ENCODE results near the gene SLC25A30. TPM values are rescaled to one million over a fixed set of nuclear protein-coding genes. Genes with fewer than 3 reads are reported as not detected.
A peak's percentile ranks its signal among the peaks of the same experiment; 100 is the strongest.

SLC25A30 gene, protein sequence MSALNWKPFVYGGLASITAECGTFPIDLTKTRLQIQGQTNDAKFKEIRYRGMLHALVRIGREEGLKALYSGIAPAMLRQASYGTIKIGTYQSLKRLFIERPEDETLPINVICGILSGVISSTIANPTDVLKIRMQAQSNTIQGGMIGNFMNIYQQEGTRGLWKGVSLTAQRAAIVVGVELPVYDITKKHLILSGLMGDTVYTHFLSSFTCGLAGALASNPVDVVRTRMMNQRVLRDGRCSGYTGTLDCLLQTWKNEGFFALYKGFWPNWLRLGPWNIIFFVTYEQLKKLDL
- 10 to 100 TPM; 22.2 to 31.9 TPM for total RNA-seq
- polyA plus RNA-seq, result 10 to 100 TPM; 12.3 to 21.4 TPM
- long read RNA-seq, donor 1, partial matches to known transcripts, result 0 of 3 reads
- long read RNA-seq, donor 1, other reads (novel, unspliced or antisense), result 3 of 3 reads
- long read RNA-seq, donor 2, partial matches to known transcripts, result 0 of 2 reads
- long read RNA-seq, donor 2, other reads (novel, unspliced or antisense), result 1 of 2 reads

DNA sequence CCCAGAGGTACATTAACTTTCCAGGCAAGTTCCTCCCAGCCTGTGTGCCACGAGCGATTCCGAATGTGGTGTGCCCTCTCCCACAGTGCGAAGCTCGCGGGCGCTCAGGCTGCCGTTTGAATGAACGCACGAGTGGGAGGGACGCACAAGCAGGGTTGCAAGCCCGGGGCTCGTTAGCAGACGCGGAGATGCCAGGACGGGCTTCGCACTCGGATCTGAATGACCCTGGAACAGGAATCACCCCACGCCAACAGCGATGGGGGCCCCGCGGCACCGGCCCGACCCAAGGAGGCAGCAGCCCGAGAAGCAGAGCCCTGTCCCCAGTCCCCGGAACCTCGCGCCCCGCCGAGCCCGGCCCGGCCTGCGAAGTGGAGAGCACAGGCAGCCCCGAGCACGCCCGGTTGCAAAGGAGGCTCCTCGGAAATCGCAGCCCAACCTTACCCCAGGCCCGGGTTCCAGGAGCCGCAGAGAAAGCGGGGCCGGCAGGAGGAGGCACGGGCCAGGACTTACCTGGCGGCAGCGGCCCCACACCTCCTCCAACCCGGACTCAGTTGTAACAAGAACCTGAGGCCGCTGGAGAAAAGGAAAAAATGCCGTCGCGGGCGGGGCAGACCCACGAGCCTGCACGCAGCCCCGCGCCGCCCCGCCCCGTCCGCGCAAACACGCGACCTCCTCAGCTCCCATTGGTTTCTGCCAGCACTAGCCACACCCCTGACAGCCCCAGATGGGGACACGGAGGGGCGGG, at the start of gene SLC25A30:
Gene SLC25A30 (minus strand): TSS at position 584 of the 745 bp plus-strand sequence. CDS start 6,948 bp downstream, outside the sequence.
- peak within 1 kb of the TSS; percentile 21 to 71 for H3K4me3 ChIP-seq (ENCODE audit: low read length in 2 of 2)
- peak within 1 kb of the TSS in 1 of 2 donors; percentile 56 for H3K27ac ChIP-seq (ENCODE audit: low read depth in 1 of 2, low read length in 2 of 2)
- H3K27me3 ChIP-seq (ENCODE audit: control insufficient read depth in 1 of 2, insufficient read depth in 2 of 2, low read length in 1 of 2), result no peaks in the 10 kb centered on the region
- H3K9me3 ChIP-seq (ENCODE audit: control insufficient read depth, low read length), result no peaks in the 10 kb centered on the region
- intact Hi-C loops (cut with DNase I), result loop anchor here in 1 of 2 donors (5.0 kb wide), 1 partner anchor 44 kb away; the partner anchor contains the start of gene COG3
- no peaks in the 10 kb centered on the region for H3K4me1 ChIP-seq (ENCODE audit: control insufficient read depth in 1 of 2, insufficient read depth in 2 of 2, low read length in 2 of 2)
- WGBS, 2 donors, result 0% methylated on average over 57 to 64 of the region's 64 CpGs
- ATAC-seq (ENCODE audit: low FRiP score) (peak; percentile 96), DNase-seq (peak; percentile 97 to 98)
- H3K36me3 ChIP-seq (ENCODE audit: control insufficient read depth in 1 of 2, insufficient read depth in 2 of 2, low read length in 1 of 2), result no peaks in the 10 kb centered on the region

DNA sequence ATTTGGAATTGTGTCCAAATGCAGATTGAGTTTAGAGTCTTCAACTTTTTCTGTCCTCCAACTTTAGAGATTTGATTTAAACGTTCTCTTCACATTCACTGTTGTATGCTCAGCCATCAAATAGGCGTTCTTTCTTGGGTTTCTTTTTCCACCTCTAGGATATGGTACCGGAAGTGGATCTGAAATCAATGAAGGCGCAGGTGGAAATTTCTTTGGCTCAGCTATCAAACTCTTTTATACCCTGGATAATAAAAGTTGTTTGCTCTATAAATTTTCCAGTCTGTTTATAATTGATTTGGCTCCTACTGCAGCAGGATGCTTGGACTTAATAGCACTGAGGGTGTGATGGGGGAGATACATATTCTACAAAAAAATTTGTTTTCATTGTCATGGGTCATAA, 48.2 kb upstream of the SLC25A30 start:
- DNase-seq (no peak), ATAC-seq (ENCODE audit: low FRiP score) (no peak)
- Histone ChIP-seq H3K4me3 (ENCODE audit: low read length in 2 of 2) (no peak overlapping the region), H3K27ac (ENCODE audit: low read depth in 1 of 2, low read length in 2 of 2) (no peak overlapping the region), H3K27me3 (ENCODE audit: control insufficient read depth in 1 of 2, insufficient read depth in 2 of 2, low read length in 1 of 2) (no peaks in the 10 kb centered on the region), H3K36me3 (ENCODE audit: control insufficient read depth in 1 of 2, insufficient read depth in 2 of 2, low read length in 1 of 2) (no peaks in the 10 kb centered on the region), H3K9me3 (ENCODE audit: control insufficient read depth, low read length) (no peaks in the 10 kb centered on the region), H3K4me1 (ENCODE audit: control insufficient read depth in 1 of 2, insufficient read depth in 2 of 2, low read length in 2 of 2) (peaks cover 2 to 3% of the 10 kb centered on the region in 2 donors)
- 75 to 81% methylated on average over 4 of the region's 4 CpGs for WGBS, 2 donors
- intact Hi-C loops (cut with DNase I), result loop anchor here in 1 of 2 donors (10.0 kb wide), 1 partner anchor 92 kb away; no protein-coding TSS in a partner anchor

DNA sequence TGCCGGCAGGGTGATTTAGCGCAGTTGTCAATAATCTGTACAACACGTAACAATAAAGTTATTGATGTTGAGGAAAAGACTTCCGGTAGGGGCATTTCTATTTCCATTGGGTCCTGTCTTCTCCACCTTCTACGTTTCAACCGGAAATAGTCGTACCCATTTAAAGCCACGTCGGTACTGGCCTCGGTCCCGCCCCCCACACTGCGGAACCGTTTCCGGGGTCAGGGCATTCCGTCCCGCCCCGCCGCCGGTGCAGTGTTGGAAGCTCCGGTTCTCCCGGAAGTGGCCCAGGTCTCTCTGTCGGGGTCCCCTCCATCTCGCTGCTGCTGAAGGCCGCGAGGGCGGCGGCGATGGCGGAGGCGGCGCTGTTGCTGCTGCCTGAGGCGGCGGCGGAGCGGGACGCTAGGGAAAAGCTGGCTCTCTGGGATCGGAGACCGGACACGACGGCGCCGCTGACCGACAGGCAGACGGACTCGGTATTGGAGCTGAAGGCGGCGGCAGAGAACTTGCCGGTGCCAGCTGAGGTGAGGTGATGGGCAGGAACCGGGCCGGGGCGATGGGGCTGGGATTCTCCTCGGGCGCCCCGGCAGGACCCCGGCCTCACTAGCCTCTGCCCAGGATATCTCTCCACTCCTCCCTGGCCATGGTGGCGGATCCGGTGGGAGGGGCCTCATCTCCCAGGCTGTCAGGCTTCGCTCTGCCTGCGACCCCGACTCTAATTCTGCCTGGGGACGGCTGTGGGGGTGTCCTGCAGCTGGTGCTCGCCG, 46.7 kb upstream of the SLC25A30 start, which contains the start of gene COG3:
Gene COG3 (plus strand): TSS at position 253 of the 767 bp plus-strand sequence. CDS start 98 bp downstream, at position 351.
- ATAC-seq (ENCODE audit: low FRiP score), result peak; percentile 99
- Histone ChIP-seq H3K36me3 (ENCODE audit: control insufficient read depth in 1 of 2, insufficient read depth in 2 of 2, low read length in 1 of 2) (no peaks in the 10 kb centered on the region), H3K27ac (ENCODE audit: low read depth in 1 of 2, low read length in 2 of 2) (peak within 1 kb of the TSS; percentile 57 to 73), H3K4me1 (ENCODE audit: control insufficient read depth in 1 of 2, insufficient read depth in 2 of 2, low read length in 2 of 2) (peaks cover 0 to 3% of the 10 kb centered on the region in 2 donors), H3K4me3 (ENCODE audit: low read length in 2 of 2) (peak within 1 kb of the TSS; percentile 63 to 92), H3K9me3 (ENCODE audit: control insufficient read depth, low read length) (no peaks in the 10 kb centered on the region), H3K27me3 (ENCODE audit: control insufficient read depth in 1 of 2, insufficient read depth in 2 of 2, low read length in 1 of 2) (no peaks in the 10 kb centered on the region)
- WGBS, 2 donors, result 0% methylated on average over 50 to 63 of the region's 63 CpGs
- intact Hi-C loops (cut with DNase I), result loop anchor here (5.0 to 10.0 kb wide), 2 partner anchors 48 to 90 kb away; partner anchors contain the start of gene SLC25A30 (in 1 of the 2)
- peak; percentile 95 to 98 for DNase-seq

DNA sequence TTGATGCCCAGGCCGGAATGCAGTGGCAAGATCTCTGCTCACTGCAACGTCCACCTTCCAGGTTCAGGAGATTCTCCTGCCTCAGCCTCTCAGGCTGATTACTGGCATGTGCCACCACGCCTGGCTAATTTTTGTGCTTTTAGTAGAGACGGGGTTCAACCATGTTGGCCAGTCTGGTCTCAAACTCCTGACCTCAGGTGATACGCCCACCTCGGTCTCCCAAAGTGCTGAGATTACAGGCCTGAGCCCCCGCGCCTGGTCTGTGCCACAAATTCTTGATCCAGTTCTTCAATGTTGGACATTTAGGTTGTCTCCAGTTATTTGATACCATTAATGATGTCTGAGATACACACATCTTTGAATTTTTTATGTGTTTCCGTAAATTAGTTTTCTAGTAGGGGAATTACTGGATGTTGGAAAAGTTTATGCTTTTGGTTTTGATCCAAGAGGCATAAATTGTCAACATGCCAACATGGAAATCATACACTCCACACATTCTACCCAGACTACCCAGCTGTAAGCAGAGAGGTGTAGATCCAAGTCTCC, 46.0 kb upstream of the SLC25A30 start:
- Histone ChIP-seq H3K27ac (ENCODE audit: low read depth in 1 of 2, low read length in 2 of 2) (peak overlapping the region; percentile 38 to 52), H3K36me3 (ENCODE audit: control insufficient read depth in 1 of 2, insufficient read depth in 2 of 2, low read length in 1 of 2) (no peaks in the 10 kb centered on the region), H3K9me3 (ENCODE audit: control insufficient read depth, low read length) (no peaks in the 10 kb centered on the region), H3K4me1 (ENCODE audit: control insufficient read depth in 1 of 2, insufficient read depth in 2 of 2, low read length in 2 of 2) (peaks cover 0 to 3% of the 10 kb centered on the region in 2 donors), H3K4me3 (ENCODE audit: low read length in 2 of 2) (peak overlapping the region; percentile 32 to 45), H3K27me3 (ENCODE audit: control insufficient read depth in 1 of 2, insufficient read depth in 2 of 2, low read length in 1 of 2) (no peaks in the 10 kb centered on the region)
- intact Hi-C loops (cut with DNase I), result loop anchor here (5.0 to 10.0 kb wide), 2 partner anchors 47 to 89 kb away; partner anchors contain the start of gene SLC25A30 (in 1 of the 2)
- WGBS, 2 donors, result 84 to 87% methylated on average over 9 of the region's 9 CpGs
- DNase-seq, result no peak
- no peak for ATAC-seq (ENCODE audit: low FRiP score)

DNA sequence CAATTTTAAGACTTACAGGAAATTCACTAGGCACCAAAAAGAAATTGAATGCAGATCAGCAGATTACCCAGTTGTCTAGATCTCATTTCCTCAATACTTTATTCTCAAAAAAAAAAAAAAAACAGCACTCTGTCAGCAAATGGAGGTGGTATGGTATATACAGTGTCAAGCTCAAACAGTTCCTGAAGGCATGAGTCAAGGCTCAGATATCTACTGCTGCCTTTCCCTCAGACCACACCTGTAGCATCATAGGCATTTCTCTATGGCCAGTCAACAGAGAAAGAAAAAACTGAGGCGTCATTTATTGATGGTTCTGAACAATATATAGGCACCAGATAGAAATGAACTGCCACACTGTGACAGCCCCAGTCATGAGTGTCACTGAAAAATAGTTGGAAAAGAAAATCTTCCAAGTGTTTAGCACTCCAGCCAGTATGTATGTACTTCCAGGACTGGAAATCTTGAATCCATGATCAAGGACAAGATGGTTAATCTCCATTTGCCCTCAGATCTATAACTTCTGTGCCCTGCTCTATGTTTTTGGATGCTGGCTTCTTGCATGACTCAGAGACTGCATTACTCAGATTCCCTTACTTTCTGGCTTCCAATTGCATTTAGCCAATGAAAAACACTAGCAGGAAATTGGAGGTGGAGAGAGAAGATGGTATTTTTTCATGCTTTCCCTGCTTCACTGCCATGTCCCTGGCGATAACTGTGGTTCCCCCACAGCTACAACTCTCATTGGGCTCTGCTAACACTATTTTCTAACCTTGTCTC, 38.2 kb upstream of the SLC25A30 start:
- 77 to 78% methylated on average over 2 of the region's 2 CpGs for WGBS, 2 donors
- Histone ChIP-seq H3K4me3 (ENCODE audit: low read length in 2 of 2) (no peak overlapping the region), H3K9me3 (ENCODE audit: control insufficient read depth, low read length) (no peaks in the 10 kb centered on the region), H3K4me1 (ENCODE audit: control insufficient read depth in 1 of 2, insufficient read depth in 2 of 2, low read length in 2 of 2) (no peaks in the 10 kb centered on the region), H3K36me3 (ENCODE audit: control insufficient read depth in 1 of 2, insufficient read depth in 2 of 2, low read length in 1 of 2) (no peaks in the 10 kb centered on the region), H3K27ac (ENCODE audit: low read depth in 1 of 2, low read length in 2 of 2) (no peak overlapping the region), H3K27me3 (ENCODE audit: control insufficient read depth in 1 of 2, insufficient read depth in 2 of 2, low read length in 1 of 2) (no peaks in the 10 kb centered on the region)
- ATAC-seq (ENCODE audit: low FRiP score) (no peak), DNase-seq (no peak)
- intact Hi-C loops (cut with DNase I), result no loop called here

DNA sequence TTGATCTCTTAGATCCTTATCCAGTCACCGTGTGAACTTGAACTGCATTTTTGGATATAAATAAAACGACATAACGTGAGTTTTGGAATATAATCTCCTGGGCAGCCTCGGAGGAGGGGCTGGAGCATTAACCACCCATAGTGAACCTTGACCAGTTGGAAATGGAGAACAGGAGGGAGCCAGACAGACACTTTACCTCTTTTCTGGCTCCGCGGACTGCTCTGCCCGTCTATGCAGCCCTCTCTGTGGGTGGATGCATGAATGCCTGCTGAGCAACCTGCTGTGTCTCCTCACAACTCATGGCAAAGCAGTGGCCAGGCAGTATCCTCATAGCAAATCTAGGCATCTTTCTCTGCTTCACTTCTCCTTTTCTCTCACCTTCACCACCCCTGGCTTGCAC, 36.0 kb upstream of the SLC25A30 start:
- intact Hi-C loops (cut with DNase I), result no loop called here
- DNase-seq (no peak), ATAC-seq (ENCODE audit: low FRiP score) (no peak)
- H3K4me3 ChIP-seq (ENCODE audit: low read length in 2 of 2), result no peak overlapping the region
- WGBS, 2 donors, result 60 to 67% methylated on average over 7 of the region's 7 CpGs
- H3K27me3 ChIP-seq (ENCODE audit: control insufficient read depth in 1 of 2, insufficient read depth in 2 of 2, low read length in 1 of 2), result no peaks in the 10 kb centered on the region
- no peak overlapping the region for H3K27ac ChIP-seq (ENCODE audit: low read depth in 1 of 2, low read length in 2 of 2)
- no peaks in the 10 kb centered on the region for H3K4me1 ChIP-seq (ENCODE audit: control insufficient read depth in 1 of 2, insufficient read depth in 2 of 2, low read length in 2 of 2)
- no peaks in the 10 kb centered on the region for H3K9me3 ChIP-seq (ENCODE audit: control insufficient read depth, low read length)
- no peaks in the 10 kb centered on the region for H3K36me3 ChIP-seq (ENCODE audit: control insufficient read depth in 1 of 2, insufficient read depth in 2 of 2, low read length in 1 of 2)

DNA sequence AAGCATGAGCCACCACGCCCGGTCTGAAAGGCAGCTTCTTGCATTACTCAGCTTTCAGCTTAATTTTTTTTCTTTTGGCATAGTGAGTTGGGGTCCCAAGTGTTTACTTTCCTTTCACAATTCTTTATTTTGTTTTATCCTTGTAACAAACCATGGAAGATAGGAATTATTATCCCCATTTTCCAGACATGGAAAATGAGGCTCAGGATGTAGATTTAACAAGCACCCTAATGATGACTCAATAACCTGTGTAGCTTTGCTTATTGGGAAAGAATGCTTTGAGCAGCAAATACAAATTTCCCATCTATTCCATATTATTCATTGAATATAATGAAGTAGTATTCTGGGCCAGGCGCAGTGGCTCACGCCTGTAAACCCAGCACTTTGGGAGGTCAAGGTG, 33.1 kb upstream of the SLC25A30 start:
- intact Hi-C loops (cut with DNase I), result no loop called here
- no peak for DNase-seq
- no peaks in the 10 kb centered on the region for H3K4me1 ChIP-seq (ENCODE audit: control insufficient read depth in 1 of 2, insufficient read depth in 2 of 2, low read length in 2 of 2)
- no peaks in the 10 kb centered on the region for H3K36me3 ChIP-seq (ENCODE audit: control insufficient read depth in 1 of 2, insufficient read depth in 2 of 2, low read length in 1 of 2)
- 89 to 90% methylated on average over 4 of the region's 4 CpGs for WGBS, 2 donors
- no peaks in the 10 kb centered on the region for H3K9me3 ChIP-seq (ENCODE audit: control insufficient read depth, low read length)
- no peaks in the 10 kb centered on the region for H3K27me3 ChIP-seq (ENCODE audit: control insufficient read depth in 1 of 2, insufficient read depth in 2 of 2, low read length in 1 of 2)
- H3K27ac ChIP-seq (ENCODE audit: low read depth in 1 of 2, low read length in 2 of 2), result no peak overlapping the region
- H3K4me3 ChIP-seq (ENCODE audit: low read length in 2 of 2), result no peak overlapping the region
- ATAC-seq (ENCODE audit: low FRiP score), result no peak
